G401.6 (cell line): ENCODE results near the gene ACVR1C.
"Not testable (repeated sequence)": the region's sequence is repeated elsewhere in the genome, so short reads cannot be mapped to it uniquely, and the experiment has no call there.

Experiments
- FAIRE-seq: peaks from 2 replicates; lab custom pipeline; 2012; peaks lifted over from hg19 to GRCh38; lab: Jason Lieb, UNC

ACVR1C gene

DNA sequence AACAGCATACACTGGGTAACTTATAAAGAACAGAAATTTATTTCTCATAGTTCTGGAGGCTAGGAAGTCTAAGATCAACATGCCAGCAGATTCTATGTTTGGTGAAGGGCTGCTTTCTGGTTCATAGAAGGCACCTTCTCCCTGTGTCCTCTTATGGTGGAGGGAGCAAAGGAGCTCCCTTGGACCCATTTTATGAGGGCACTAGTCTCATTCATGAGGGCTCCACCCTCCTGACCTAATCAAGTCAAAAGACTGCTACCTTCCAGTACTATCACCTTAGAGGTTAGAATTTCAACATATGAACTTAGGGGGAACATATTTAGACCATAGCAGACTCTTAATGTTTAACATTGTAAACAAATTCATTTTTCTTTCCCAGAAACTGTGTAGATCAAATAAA lies 54.5 kb downstream of the ACVR1C start:
- FAIRE-seq: no peak

- FAIRE-seq: no peak
Observed at GRCh38 chr2:157572725-157573124, 55.9 kb downstream of the ACVR1C start.

- FAIRE-seq: not testable (repeated sequence)
Observed at GRCh38 chr2:157566623-157567022, 62.0 kb downstream of the ACVR1C start.

- not testable (repeated sequence) for FAIRE-seq
Observed at GRCh38 chr2:157566113-157566512, 62.6 kb downstream of the ACVR1C start.

- no peak for FAIRE-seq
Observed at GRCh38 chr2:157565550-157565949, 63.1 kb downstream of the ACVR1C start.

DNA sequence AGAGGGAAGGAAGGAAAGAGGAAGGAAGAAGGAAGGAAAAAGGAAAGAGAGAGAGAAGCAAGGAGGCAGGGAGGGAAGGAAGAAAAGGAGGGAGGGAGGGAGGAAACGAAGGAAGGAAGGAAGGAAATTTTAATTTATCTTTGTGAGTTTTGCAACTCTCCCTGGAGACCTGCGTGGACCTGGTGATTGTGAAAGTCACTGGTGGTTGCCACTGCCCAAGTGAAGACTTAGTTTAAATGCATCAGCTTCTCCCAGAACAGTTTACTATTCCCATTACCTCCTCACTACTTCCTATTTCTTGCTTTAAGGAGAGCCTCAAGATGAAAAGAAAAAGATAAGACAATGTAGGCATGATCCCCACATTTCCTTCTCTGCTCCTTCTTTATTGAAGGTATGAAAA lies 68.8 kb downstream of the ACVR1C start:
- no peak for FAIRE-seq

GRCh38 chr2:157559461-157559860 lies 69.2 kb downstream of the ACVR1C start:
- no peak for FAIRE-seq

DNA sequence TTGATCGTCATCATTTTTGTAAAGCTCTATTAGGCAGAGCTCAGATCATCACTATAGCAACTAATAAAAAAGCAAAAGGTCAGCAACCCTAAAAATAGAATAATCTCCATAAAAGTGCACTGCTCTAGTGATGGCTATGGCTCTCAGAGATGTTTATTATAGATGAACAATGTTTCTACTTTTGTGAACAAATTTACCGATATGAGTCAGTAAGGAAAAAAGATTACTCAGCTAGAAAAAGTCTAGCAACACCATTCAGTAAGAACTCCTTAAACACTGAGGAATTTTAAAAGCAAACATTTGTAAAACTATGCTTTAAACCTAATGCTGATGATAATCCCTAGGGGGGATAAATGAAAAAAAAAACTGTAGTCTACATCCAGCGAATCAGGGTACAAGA lies 69.6 kb downstream of the ACVR1C start:
- FAIRE-seq: no peak

GRCh38 chr2:157557770-157558169 lies 70.9 kb downstream of the ACVR1C start:
- FAIRE-seq: no peak

- no peak for FAIRE-seq
Observed at GRCh38 chr2:157540102-157540501, 88.6 kb downstream of the ACVR1C start.

- no peak for FAIRE-seq
Observed at GRCh38 chr2:157538064-157538463, 90.6 kb downstream of the ACVR1C start.

- no peak for FAIRE-seq
Observed at GRCh38 chr2:157536815-157537214, 91.8 kb downstream of the ACVR1C start.

DNA sequence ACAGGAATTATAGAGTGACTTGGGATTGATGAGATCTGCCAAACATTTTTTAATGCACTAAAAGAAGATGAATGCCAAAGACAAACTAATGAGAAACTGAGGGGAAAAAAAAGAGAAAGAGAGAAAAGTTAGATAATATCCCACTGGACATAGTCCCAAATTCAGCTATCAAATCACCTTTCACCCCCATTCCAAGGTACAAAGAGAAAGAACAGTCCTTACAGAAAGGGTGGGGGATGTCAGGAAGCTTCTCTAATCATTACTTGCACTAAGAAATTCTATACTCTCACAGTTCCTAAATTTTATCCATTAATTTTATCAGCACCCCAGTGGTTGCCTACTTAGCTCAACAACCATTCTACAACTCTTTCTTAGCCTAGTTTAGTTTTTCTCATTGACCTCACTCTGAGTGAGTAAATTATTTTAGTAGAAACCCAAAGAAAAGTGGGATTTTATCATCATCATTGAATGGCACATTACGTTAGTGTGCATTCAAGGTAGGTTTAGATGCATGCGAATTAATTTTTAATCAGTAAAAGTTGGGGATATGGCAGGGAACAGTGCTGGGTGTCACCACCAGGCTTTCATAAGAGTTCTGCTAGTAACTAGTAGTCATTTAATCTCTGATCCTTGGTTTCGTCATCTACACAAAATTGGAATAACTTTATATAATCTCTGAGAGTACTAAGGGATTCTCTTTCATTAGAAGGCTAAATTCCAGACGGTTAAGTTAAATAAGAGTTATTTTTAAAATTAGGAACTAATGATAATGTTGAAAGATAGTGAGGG lies 99.5 kb downstream of the ACVR1C start:
- FAIRE-seq: no peak

GRCh38 chr2:157526070-157526469 lies 102.6 kb downstream of the ACVR1C start:
- no peak for FAIRE-seq

DNA sequence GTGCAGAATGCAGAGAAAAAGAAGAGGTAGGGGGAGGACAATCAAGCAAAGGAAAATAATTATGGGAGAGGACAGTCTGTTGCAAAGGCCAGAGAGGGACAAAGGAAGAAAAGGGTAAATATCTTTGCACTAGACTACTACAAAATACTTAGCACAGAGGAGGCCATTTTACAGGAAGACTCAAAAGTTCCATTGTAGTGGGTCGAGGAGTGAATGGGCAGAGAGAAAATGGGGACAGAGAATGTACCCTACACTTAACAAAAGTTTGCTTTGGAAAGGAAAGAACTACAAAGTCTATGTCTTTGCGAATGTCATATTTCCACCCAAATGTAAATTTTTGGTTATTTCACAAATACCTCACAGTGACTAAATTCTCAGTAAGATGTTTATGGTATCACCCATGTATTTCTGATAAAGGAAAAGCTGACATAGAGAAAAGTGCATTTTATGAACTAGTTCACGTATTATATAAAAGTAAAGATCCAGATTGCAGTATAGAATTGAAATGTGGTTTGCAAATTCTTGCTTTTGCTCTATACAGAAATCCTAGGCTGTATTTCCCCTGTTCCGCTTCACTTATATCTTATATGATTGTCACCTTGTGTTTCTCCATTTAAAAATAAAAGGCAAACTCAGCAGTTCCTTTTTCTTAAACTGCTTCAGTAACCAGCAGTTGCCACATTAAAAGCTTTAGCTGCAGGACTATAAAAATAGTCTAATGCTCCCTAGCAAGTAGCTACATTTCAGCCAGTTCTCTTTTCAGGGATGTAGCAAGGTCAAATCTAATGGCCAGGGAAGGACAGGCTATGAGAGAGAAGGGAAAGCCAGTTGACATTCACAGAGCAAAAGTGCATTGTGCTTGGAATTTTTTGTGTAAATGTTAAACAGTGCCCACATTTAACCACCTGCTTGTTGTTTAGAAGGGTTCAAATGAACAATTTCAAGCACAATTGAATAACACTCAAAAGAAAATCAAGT lies 105.1 kb downstream of the ACVR1C start:
- no peak for FAIRE-seq

DNA sequence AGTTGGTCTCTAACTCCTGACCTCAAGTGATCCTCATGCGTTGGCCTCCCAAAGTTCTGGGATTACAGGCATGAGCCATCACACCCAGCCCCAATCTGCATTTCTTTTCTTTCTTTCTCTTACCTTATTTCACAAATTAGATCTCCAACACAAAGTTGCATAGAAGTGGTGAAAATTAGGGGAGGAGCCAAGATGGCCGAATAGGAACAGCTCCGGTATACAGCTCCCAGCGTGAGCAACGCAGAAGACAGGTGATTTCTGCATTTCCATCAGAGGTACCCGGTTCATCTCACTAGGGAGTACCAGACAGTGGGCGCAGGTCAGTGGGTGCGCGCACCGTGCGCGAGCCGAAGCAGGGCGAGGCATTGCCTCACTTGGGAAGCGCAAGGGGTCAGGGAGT lies 113.7 kb downstream of the ACVR1C start:
- not testable (repeated sequence) for FAIRE-seq

- no peak for FAIRE-seq
Observed at GRCh38 chr2:157509744-157510143, 118.9 kb downstream of the ACVR1C start.

- FAIRE-seq: no peak
Observed at GRCh38 chr2:157508676-157509075, 120.0 kb downstream of the ACVR1C start.

GRCh38 chr2:157506586-157506985 lies 122.1 kb downstream of the ACVR1C start:
- no peak for FAIRE-seq

DNA sequence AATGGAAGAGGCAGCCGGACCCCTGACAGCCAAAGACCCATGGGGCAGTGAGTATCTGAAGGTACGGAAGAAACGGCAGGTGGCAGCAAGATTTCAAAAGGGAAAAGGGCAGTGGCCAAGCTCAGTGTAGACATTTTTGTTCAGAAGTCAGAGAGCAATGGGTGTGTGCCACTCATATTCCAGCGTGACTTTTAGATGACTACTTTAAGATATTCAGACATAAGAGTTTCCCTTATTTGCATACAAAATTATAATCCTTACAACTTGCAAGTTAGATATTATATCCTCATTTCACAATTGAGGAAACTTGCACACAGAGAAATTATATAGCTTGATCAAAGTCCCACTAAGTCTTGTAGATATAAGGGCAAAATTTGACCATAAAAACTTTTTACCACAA lies 124.0 kb downstream of the ACVR1C start:
- FAIRE-seq: no peak

DNA sequence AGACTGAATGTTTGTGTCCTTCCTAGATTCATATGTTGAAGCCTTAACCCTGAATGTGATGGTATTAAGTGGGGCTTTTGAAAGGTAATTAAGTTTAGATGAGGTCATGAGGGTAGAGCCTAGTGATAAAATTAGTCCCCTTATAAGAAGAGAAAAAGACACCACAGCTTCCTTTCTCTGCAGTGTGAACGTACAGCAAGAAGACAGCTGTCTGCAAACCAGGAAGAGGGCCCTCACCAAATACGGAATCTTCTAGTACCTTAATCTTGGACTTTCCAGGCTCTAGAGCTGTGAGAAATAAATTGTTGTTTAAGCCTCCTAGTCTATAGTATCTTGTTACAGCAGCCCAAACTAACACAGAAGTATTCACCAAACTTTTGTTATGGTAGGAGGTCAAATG lies 127.6 kb downstream of the ACVR1C start:
- no peak for FAIRE-seq

- no peak for FAIRE-seq
Observed at GRCh38 chr2:157500334-157500733, 128.3 kb downstream of the ACVR1C start.

DNA sequence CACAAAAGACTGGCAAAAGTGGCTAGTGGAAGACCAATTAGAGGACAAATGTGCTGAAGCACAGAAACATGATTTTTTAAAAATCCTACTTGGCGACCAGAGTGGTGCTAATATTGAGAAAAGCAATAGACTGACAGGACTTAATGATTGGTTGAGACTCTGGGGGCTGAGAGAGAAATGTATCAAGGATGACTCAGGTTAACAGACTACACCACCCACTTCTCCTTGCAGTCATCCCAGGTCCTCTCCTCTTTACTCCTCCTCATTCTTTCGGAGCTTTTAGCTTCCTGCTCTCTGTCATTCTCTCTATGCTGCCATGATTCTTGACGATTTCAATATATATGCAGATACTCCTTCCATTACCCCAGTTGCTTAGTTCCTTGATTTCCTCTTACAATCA lies 130.2 kb downstream of the ACVR1C start:
- FAIRE-seq: no peak
